NCI-H2227 (cell line): ENCODE data around the gene HIVEP3.
A peak's percentile ranks its signal among the peaks of the same experiment; 100 is the strongest.
"Not testable (repeated sequence)": the region's sequence is repeated elsewhere in the genome, so short reads cannot be mapped to it uniquely, and the experiment has no call there.

ENCODE experiments used
- DNase-seq: peaks from one replicate; lab custom pipeline; 2025; ENCODE audit not compliant: unreplicated experiment; lab: John Stamatoyannopoulos, UW

Gene HIVEP3

DNA sequence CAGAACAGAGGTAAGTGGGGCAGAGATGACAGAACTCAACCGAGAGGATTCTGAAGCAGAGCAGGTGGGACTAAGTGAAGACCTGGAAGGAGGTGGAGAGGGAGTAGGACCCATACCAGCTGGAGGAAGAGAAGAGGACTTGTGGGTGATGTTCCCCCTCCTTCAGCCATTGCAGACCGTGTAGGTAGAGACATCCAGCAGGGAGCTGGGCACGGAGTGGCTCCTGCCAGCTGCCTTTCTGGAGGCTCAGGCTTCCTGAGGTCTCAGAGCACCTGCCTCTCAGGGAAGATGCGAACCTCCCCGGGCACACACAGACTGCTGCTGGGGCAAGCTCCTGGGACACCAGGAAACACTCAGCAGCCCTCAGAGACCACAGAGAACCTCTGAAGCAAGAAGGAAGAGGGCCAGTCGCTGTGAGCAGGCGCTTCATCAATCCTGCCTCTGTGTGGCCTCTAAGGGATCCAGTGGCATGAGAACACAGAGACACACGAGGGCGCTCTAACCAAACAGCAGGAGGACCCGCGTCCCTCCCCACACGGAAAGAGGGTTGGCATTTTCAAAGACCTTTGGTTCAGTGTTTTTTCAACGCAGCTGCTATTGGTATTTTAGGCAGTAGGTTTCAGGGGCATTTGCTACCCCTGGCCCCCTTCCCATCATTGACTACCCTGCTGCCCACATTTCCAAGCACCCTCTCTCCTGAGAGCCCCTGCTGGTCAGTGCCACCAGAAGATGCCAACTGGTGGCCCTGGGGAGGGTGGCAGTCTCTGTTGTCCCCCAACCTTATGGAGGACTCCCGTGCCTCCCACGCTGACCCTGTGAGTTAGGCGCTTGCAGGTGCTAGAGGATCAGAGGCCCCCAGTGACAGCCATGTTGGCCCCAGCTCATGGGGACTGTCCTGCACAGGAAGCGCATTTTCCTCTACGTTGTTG, 344.7 kb downstream of the HIVEP3 start:
- peak; percentile 88 for DNase-seq

DNA sequence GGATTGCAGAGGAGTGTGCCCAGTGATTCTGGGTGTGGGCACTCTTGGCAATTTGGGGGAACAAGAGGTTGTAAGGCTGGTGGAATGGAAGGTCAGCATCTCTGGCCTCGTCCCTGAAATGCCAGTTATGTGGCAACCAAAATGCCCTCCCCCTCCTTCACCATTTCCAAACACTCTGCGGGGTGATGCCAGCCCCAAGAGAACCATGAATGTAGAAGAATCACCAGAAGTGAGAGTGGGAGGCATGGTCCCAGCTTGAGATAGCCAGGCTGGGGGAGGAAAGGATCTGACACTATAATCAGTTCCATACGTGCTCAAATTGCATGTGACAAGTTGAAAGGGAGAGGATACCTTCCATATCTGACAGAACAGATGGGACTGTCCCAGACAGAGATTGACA, 345.5 kb downstream of the HIVEP3 start:
- DNase-seq = no peak

DNA sequence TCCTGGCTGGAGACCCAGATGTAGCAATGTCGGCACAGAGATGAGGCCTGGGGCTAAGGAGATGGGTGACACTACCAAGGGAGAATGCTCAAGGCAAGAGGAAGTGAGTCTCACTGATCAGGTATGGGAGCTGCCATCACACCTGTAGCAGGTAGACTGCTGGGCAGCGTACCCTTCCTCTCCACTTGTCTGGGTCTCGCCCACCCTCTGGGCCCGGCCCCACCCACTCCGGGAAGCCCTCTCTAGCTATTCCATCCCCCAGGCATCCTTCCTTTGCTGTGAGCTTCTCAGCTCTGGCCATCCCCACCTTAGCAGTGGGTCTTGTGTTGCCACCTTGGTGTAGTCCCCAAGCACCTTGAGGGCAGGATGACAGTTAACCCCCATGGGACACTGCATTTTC, 346.5 kb downstream of the HIVEP3 start:
- no peak for DNase-seq

DNA sequence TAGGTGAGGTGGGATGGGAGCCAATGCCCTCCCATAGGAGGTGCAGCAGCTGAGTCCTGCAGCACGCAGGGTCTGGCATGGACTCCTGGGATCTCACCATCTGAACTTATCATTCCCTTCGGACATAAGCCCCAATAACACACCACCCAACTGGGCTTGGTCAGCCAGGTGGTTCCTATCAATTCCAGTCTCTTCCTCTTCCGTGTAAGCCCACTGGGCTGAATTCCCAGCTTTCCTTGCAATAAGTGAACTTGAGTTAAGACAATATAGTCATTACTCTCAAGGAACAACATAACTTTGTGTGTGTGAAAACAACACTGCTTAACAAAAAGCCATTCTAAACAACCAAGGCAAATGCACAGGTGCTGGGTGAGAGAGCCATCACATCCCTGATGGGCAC, 347.7 kb downstream of the HIVEP3 start:
- no peak for DNase-seq

DNA sequence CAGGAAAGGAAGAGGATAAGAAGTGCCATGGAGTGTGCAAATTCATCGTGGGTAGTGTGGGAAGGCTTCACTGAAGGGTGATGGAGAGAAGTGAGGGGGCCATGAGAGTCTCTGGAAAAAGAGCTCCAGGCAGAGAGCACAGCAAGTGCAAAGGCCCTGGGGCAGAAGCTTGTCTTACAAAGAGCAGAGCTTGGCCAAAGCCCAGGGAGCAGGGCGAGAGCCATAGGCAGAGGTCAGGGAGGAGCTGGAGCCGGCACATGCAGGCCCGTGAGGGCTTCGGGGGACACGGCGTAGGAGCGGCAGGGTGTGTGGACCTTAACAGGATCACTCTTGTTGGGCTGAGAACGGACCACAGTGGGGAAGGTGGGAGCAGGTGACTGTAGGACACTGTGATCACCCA, 350.5 kb downstream of the HIVEP3 start:
- DNase-seq = no peak

DNA sequence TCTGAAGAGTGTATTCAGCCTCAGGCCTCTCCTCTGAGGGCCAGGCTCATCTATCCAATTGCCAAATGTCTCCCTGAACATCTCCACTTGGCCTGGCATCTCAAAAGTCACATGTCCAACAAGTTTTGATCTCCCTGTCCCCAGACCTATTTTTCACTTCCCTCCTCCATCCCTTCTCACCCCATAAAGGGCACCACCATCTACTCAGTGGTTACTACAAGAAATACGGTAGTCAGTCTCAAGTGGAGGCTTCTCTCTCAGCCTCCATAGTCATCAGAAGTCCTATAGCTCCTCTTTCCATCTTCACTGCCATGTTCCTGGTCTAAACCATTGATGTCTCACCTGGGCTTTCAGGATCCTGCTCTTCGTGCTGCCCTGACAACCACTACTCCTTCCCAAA, 351.8 kb downstream of the HIVEP3 start:
- DNase-seq = no peak

DNA sequence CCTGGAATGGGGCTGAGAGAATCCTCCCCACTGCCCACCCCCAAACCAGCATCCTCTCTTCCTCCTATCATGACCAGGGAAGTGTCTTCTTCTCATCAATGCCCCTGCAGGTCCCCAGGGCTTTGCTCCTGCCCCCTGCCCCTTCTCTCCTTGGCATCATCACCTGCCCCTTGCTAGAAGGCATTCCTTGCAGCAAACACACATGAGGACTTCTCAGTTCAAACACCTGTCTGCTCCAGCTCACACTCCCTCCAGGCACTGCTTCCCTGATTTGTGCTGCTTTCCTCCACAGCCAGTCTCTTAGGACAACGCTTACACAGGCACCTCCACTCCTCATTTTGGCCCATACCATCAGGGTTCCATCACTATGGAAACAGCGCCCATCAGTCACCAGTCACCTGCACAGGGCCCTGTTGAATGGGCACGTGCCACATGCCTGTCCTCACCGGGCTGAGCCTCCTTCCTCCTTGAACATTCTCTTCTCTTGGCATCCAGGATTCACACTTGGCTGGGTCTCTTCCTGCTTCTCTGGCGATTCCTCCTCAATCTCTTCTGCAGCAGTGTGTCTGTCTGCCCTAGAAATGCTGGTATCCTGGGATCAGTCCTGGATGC, 352.3 kb downstream of the HIVEP3 start:
- DNase-seq = no peak

DNA sequence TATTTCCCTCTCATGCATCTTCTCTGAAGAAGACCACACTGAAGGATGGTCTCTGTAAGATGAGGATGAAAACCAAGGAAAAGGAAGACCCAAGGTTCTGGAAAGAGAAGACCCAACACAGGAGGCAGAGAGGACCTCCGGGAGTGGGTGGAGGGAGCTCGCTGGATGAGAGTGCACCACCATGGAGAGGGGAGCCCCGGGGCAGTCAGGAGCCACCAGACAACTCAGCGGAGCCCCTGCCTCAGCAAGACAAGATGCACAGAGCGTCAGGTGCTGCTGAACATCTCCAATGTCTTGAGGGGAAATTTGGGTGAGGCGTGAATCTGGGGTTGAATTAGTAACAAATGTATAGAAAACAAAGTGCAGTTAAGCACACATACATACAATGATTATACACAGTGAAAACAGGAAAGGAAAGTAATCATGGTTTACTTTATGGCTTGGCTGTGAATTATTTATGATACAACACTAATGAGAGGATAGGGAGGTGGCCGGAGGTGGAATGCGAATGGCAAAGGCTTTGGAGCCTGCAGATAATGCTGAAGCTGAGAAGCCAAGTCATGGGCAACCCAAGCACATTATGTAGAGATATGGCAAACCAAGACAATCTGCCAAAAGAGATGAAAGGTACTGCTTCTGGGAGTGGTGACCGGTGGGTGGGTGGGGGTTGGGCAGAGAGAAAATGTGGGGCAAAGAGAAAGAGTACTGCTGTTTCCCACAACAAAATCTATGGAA, 353.8 kb downstream of the HIVEP3 start:
- DNase-seq = no peak

DNA sequence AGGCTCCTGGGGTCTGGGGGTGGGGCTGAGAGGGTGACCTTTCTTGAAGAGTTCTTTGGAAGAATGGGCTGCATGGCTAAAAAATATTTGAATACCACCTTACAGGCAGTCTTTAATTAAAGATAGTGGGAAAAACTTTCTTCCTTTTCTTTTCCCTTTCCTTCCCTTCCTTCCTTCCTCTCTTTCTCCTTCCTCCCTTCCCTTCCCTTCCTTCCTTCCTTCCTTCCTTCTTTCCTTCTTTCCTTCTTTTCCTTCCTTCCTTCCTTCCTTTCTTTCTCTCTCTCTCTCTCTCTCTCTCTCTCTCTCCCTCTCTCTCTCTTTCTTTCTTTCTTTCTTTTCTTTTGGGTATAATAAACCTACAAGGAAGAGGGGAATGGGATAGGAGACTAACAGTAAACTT, 356.4 kb downstream of the HIVEP3 start:
- DNase-seq = no peak

DNA sequence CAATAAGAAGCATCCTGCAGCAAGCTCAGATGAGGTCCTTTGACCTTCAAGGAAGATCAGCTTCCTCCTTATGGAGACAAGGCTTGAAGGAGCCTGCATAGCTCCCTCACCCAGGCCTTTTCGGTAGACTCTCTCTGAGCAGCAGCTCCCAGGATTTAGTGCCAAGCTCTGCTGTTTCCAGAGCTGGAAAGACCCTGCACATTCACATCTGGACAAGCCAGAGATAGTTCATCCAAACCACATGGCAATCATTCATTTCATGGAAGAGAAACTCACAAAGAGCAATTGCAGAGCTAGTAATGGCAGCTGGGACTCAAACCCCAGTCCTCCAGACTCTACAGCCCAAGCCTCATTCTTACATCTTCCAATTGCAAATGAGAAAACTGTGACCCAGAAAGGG, 357.8 kb downstream of the HIVEP3 start:
- DNase-seq = no peak

DNA sequence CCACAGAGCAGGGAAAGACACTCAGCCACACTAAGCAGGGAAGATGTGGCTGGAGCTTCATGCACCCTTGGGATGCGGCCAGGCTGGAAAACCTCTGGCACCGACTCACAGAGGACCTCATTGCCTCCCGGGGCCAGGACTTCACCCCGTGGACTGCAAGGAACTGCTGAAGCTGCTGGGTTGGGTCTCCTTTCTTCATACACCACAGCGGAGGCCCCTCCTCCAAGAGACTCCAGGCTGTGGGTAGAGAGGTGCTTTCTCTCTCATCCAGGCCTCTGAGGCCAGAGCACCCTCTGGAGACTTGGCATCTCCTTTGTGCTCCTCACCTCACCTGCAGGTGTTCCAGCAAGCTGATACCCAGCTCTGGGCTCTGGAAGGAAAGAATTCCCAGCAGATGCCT, 358.2 kb downstream of the HIVEP3 start:
- no peak for DNase-seq

DNA sequence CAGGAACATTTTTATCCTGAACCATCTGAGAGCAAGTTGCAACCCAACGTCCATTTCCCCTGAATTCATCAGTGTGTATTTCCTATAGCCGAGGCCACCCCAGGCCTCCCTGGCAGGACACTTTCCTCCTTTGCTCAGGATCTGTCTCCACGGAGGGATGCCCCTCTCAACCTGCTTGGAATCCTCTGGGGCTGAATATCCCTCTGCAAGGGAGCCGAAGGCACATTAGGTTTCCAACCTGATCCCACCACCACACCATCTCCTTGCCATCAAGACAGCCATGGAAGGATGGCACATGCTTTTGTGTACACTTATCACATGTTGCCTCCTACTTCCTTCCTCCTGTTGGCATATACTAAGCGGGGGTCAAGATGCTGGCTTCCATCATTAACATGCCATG, 359.4 kb downstream of the HIVEP3 start:
- no peak for DNase-seq

DNA sequence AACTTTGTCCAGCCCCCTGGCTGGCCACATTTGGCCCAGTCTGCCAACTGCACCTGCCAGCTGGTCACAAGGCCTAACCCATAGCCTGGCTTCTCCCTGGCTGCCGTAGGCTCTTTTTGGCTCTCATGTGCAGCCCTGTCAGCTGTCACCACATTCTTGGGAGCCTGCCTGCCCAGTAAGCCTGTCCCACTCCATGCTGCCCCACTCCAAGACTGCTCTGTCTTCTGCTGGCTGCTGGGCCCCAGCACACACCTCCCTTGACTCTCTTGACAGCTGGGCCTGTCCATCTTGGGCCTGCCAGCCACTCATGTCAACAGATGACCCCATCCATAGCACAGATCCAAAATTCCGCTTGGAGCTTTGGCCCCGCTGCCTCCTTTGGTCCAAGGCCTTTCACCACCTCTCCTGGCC, 360.0 kb downstream of the HIVEP3 start:
- no peak for DNase-seq

DNA sequence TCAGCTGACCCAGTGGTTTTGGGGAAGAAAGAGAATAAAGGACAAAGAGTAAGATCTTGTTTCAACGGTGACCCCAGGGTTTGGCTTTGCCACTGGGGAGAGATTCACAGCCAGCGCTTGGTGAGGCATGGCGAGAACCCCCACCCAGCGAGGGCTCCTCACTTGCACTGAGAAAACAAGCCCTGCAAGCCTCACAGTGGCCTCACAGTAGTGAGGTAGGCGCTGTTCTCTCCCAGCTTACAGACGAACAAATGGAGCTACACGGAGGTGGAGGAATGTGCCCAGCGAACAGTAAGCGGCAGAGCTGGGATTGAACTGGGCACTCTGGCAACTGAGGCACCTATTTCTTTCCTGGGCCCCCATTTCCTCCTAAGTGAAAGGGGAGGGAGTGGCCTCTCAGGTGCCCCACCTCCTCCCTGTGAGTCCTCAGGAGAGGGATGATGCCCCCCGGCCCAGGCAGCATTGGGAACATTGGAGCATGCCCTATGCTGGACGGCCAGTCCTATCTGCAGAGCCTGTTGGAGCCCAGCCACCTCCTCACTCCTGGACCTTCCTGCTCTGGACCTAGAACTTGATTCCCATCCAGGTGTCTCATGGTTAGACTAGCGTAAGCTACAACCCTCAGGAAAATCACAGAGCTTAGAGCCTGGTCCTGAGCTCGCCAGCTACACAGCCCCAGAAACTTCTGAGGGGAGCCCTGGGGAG, 360.8 kb downstream of the HIVEP3 start:
- no peak for DNase-seq

DNA sequence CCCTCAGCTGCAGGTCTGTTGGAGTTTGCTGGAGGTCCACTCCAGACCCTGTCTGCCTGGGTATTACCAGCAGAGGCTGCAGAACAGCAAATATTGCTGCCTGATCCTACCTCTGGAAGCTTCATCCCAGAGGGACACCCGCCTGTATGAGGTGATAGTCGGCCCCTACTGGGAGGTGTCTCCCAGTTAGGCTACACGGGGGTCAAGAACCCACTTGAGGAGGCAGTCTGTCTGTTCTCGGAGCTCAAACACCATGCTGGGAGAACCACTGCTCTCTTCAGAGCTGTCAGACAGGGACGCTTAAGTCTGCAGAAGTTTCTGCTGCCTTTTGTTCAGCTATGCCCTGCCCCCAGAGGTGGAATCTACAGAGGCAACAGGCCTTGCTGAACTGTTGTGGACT, 364.0 kb downstream of the HIVEP3 start:
- DNase-seq = not testable (repeated sequence)

DNA sequence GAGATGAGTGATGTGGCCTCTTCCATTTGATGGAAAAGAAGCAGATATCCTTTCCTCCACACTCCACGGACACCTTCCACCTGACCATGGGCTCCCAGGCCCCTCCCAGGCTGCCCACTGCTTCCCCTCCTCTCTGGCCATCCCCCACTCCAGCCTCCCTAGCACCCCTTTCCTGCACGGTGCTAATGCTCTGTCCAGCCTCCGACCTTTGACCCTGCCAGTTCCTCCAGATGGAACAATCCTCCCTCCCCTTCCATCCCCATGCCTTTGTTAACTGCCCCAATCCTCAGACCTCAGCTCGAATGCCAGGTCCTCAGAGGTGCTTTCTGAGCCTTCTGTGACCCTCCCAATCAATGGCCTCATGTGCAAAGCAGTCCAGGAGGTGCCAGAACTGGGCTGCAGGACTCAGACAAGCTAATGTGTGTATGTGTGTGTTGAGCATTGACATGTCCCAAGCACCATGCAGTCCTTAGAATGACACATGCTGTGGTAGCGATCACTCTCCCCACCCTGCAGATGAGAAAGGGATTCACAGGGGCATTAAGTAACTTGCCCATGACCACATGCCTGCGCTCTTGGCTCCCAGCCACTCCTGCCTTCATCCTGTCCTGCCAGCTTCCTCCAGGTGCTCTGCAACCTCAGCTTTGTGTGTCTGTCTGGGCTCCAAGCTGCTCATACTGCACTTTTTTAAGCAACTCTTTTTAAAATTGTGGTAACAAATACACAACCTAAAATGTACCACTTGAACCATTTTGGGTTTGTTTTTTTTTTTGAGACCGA, 370.8 kb downstream of the HIVEP3 start:
- DNase-seq = no peak

DNA sequence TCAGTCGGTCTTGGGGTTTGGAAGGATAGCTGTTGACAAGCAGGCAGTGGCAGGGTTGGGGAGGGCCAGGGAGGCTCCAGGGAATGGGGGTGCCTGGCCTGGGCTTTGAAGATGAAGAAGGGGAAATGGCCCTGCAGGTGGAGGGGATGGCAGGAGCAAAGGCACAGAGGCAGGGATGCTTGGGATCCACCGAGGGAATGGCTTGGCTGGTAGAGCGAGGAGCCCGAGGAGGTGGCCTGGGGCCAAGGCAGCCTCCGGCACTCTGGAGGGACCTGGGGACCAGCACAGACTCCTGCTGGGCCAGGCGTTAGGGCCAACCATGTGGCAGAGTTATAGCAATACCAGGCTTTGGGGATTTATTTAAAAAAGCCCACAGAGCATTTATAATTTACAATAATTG, 371.4 kb downstream of the HIVEP3 start:
- DNase-seq = no peak

DNA sequence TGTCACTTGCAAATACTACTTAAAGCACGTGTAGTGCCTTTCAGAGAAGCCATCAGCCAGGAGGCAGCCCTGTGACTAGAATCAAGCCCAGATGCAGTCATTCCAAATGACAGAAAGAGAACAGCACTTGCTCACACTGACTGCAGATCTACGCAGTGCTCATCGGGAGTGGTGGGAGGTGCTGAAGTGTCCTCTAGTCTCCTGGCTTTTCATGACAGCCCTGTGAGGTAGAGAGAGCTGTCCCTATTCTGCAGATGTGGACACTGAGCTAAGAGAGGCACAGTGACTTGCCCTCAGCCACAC, 371.9 kb downstream of the HIVEP3 start:
- DNase-seq = no peak

DNA sequence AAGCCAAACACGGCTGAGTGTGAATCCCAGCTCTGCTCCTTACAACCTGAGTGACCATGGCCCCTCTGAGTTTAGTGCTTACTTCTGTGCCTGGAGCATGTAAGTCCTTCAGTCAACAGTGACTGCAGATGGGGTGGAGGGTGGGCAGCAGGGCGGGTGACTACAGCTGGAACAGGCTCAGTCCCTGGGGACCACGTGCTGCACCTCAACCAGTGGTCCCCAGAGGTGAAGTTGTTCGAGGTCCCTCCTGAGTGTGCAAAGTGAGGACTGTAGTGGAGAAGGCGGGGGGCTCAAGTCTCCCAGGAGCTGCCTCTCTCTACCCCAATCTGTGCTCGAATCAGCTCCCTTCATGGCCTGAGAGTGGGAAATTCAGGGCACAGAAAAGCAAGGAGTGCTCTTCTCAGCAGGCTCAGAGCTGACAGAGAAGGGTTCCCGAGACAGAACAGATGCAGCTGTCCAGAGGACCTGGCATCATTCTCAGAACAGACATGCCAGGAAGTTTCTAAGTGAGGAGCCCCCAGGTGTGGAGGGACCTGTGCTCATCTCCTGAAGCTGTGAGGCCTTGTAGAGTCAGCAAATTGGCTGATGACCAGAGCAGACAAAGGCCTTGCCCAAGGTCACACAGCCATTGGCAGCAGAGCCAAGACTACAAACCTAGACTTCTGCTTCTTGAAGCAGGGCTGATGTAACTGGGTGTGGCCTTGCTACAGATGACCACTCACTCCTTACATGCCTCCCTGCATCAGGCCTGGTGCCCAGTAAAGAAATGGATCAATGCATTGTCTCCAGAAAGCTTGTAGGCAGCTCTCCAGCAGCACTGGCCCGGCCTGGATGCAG, 372.5 kb downstream of the HIVEP3 start:
- no peak for DNase-seq
